ENCODE measurements around the gene CCDC188.

Gene CCDC188

DNA sequence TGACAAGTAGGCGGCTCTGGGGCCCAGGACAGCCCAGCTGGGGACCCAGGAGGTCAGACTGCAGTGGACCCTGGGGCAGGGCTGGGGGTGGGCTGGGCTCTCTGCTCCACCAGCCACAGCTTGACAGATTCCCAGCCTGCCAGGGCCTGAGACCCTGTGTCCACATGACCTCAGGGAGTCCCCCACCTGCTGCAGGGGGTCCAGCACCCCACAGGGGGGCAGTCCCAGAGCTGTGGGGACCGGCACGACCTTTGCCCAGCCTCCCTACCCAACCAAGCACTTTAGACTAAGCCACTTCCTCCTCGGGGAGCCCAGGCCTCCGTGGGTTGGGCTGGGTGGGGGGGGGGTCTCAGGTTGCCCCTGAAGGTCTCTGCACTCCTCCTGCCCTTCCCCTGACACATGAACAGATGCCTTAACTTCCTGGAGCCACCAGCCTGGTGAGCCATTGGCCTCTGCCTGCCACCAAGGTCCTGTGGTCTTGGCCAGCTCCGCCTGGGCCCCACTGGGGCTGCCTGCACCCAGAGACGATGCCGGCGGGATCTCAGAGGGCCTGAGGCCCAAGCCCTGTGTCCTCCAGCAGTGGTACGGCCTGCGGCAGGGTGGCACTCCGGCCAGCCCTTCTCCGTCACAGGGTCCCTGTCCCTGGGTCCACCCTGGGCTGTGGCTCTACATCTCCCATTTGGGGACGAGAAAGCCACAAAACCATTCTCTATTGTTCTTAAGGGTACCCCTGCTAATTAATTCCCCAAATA lies 3.4 kb downstream of the CCDC188 start:
- no peak for DNase-seq

DNA sequence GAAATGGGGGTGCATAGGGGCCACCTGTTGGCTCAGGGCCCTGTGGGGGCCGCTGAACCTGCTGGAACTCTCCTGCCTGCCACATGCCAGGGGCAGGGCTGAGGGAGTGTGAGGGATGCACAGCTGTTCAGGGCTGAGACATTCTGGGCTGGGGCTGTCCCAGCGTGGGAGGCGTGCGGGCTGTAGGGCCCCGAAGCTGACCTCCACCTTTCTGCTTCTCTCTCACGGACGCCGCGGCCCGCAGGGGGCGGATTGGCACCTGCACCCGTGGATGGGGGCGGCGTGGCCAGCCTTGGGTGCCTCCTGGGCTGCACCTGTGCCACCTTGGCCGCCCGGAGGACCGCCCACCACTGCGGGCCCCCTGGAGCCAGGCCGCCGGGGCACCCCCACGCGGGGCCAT lies 4.1 kb downstream of the CCDC188 start:
- no peak for DNase-seq

DNA sequence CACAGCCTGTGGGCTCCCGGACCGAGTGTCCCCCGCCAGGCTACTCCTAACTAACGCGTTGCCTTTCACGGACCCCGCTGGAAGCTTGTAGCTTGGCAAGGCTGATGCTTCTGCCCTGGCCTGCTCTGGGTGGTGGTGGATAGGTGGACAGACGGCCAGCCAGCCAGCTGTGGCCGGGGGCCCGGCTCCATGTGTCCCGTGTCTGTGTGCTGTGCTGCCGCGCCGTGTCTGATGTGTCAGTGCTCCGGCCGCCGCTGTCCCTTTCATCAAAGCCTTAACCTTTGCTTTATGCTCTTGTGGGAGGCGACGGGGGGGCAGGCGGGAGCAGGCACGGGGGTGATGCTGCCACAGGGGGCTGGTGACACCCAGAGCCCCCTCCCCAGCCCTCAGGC lies 5.0 kb downstream of the CCDC188 start:
- DNase-seq, result no peak

DNA sequence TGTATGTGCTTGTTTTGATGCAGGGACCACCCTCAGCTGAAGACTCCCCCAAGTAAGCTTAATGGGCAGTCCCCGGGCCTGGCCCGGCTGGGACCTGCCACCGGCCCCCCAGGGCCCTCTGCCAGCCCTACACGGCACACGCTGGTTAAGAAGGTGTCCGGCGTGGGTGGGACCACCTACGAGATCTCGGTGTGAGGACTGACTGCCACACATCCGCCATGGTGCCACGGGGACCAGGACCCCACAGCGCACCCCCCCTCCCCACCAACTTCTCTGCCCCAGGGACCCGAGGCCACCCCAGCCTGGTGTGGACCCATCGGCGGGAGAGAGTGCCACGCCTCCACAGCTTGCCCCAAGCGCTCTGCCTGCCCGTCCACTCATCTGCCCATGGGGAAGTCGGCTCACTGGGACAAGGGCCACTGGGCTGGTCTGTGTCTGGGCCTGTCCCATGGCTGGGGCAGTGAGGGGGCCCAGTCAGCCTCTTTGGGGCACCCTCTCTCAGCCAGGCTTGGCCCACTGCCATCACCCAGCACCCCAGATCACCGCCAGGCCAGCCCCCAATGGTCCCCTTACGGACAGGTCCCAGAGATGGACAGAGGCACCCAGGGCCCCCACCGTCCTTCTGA lies 5.5 kb downstream of the CCDC188 start:
- no peak for DNase-seq

DNA sequence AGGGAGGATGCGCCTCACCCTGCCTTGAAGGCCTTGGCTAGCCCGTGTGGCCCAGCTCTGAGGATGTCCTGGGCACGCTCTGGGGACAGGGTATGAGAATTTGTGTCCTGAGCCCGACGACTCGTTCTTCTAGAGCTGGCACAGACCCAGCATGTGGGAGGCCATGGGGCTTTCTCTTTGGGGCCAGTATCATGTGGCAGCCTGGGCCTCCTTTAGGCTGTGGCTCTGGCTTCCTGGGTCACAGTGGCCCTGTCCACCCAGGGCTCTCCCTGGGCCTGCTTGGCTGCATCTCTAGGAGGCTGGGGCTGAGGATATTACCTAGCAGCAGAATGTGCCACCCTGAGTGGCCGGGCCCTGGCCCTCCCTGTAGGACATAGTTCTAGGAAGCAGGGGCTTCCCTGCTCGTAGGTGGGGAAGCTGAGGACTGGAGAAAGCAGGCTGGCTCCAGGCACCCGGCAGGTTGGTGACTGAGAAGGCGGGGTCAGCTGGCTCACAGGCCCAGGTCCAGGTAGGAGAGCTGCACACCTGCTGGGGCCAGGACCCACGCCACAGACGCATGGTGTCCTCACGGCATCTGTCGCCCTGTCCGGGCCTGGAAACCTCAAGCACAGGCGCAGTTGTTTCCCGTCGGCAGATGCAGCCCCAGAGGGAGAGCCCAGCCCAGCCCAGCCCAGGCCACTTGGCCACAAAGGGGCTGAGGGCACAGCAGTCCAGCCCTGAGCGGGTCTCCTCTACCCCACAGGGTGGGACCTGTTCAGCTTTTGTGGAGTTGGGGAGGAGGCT lies 6.8 kb downstream of the CCDC188 start:
- no peak for DNase-seq

- no peak for DNase-seq
Observed at GRCh38 chr22:20142711-20143621, 7.9 kb downstream of the CCDC188 start.

DNA sequence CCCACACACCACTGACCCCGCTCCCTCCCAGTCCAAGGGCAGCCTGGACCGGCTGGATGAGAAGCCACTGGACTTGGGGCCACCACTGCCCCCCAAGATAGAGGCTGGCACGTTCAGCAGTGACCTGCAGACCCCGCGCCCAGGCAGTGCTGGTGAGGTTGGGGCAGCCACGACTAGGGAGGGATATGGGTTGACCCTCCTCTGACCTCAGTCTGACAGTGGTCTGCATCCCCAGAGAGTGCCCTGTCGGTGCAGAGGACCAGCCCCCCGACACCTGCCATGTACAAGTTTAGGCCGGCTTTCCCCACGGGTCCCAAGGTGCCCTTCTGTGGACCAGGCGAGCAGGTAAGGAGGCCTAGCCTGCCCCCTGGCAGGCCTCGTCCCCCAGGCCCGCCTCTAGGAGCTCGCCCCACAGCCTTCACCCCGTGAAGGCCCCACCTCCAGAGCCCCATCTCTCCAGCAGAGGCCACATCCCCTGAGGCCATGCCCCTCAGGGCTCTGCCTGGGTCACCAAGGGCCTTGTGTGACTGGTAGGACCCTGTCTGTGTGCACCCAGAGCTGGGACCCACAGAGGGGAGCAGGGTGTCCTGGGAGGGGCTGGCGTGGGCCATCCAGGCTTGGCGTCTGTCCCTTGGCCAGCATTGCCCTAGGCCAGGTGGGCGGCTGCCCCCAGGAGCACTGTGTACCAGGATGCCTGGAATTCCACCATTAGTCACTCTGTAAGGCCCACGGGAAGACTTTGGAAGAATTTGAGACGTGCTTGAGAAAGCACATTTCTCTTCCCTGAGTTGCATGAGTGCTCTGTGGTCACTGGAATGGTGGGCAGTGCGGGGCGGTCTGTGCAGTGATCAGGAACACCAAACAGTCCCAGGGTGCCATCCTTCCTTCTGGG lies 9.4 kb downstream of the CCDC188 start:
- DNase-seq, result no peak

GRCh38 chr22:20140521-20140964 lies 10.3 kb downstream of the CCDC188 start:
- no peak for DNase-seq

- no peak for DNase-seq
Observed at GRCh38 chr22:20140107-20140445, 10.8 kb downstream of the CCDC188 start.

DNA sequence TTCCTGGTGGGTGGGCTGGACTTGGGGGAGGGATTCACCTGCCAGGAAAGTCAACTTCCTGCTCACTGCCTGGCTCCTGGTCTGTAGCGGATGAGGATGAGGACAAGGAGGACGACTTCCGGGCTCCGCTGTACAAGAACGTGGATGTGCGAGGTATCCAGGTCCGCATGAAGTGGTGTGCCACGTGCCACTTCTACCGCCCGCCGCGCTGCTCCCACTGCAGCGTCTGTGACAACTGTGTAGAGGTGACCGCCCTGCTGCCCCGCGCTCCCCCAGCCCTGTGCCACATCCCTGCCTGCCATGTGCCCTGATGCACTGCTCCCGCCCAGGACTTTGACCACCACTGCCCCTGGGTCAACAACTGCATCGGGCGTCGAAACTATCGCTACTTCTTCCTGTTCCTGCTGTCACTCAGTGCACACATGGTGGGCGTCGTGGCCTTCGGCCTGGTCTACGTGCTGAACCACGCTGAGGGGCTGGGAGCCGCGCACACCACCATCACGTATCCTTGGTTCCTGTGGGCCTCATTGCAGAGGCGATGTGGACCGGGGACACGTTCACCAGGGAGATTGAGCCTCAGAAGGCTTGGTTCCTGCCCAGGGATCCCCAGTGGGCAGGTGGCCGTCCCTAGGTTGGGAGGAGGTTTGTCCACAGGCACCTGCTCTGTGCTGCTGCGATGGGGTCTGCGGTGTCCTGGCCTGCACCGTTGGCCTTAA lies 11.3 kb downstream of the CCDC188 start:
- no peak for DNase-seq

DNA sequence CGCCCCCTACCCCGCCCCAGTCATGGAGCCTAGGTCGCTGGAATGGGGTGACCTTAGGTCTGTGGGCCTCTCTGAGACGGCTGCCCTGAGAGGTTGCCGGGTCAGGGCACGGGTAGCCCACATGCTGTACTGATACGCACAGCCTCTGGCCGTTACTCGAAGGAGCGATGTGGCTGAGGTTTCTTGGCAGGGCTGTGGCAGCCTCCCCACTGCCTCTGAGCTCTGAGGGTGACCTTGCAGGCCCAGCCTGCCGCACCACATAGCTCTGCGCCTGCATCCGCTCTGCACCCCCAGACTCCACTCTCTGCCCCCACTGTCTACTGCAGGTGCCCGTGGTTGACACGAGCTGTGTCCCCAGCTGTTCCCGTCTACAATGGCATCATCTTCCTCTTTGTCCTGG lies 12.0 kb downstream of the CCDC188 start:
- DNase-seq, result no peak

DNA sequence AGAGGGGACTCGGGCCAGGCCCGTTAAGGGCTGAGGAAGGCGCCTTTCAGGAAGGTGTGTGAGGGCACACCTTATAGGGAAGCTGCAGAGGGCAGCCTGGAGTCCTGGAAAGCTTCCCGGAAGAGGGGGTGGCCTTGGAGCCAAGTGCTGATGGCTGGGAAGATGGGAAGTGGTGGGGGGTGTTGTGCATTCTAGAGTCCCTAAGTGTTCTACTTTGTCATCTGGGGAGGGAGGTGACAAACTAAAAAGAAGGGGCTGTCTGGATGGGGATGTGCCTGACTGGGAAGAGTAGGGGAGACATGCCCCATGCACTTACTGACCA lies 12.5 kb downstream of the CCDC188 start:
- DNase-seq, result no peak

GRCh38 chr22:20137671-20138416 lies 13.0 kb downstream of the CCDC188 start:
- DNase-seq, result peak in 1 of 2 donors; percentile 17

GRCh38 chr22:20137113-20137512 lies 13.7 kb downstream of the CCDC188 start:
- DNase-seq, result no peak

DNA sequence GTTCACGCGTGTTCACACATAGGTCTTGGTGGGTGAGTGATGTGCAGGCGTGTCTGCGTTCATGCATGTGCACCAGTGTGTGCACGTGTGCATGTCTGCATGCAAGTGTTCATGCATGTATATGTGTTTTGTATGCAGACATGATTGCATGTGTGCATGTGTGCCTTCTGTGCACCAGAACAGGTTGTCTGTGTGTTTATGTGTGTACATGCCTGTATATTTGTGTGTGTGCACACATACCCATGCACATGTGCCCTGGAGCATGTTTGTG lies 14.3 kb downstream of the CCDC188 start:
- DNase-seq, result no peak

- DNase-seq, result no peak
Observed at GRCh38 chr22:20135806-20136602, 14.9 kb downstream of the CCDC188 start.

GRCh38 chr22:20135265-20135664 lies 15.6 kb downstream of the CCDC188 start:
- no peak for DNase-seq

DNA sequence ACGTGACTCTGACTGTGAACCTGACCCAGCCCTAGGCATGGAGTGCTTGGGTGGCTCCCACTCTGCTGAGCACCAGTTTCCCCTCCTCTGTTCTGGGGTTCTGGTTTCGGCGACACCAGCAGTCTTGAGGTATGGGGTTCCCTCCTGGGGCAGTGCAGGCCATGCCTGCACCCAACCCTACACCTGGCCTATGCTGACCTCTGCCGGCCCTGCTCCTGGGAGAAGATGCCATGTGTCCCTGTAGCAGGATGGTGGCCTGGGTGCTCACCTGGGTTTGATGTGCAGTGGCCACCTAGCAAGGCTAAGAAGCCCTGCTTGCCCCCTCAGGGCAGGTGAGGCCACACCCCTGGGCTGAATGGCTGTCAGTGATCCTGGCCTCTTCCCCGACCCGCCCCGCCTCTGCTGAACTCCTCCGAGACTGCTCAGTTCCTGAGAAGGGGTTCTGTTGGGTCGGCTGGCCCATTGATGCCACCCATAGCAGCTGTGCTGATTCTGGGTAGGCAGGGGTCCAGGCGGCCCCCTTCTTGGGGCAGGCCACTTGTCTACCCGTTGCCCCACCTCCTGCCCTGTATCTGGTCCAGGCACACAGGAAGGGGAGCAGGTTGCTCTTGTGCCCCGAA lies 16.8 kb downstream of the CCDC188 start:
- no peak for DNase-seq

DNA sequence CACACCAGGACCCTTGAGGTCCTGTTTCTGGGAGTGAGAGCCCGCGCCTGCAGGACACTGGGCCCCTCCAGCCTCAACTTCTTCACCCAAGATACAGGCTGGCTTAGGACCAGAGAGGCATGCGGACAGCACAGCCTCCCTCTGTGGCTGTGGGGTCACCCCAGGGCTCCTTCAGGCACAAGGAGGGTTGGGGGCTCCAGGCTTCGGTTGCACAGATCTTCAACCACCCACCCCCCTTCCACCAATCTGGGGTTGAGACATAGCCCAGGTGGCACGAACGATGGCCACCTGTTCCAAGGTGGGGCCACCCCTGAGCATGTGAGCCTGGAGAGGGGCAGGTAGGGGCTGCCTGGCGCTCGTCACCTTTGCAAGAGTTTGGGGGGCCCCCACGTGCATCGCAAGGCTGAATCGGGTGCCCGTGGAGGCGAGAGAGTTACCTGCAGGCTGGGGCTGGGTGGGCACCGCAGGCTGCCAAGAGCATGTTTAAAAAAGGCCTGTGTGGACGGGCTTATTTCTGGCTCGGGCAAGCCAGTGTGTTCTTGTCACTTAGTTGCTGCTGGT lies 18.1 kb downstream of the CCDC188 start:
- no peak for DNase-seq
